H1 (cell line): ENCODE data around the gene KMT2A. TPM values are rescaled to one million over a fixed set of nuclear protein-coding genes. Genes with fewer than 3 reads are reported as not detected.

ENCODE experiments used
- CTCF ChIA-PET: fragments of 300-600 bp; sonication (Branson Sonifier 250); formaldehyde crosslinking; loops from one replicate; lab custom pipeline; 2021; ENCODE audit not compliant: partially characterized antibody; lab: Charles Lee
- POLR2A ChIA-PET: fragments of 300-600 bp; sonication (Branson Sonifier 250); formaldehyde crosslinking; loops from one replicate; lab custom pipeline; 2021; ENCODE audit warnings: inconsistent platforms; ENCODE audit not compliant: partially characterized antibody; lab: Charles Lee
- DNase-seq, 2 experiments: peaks; one replicate each; pipeline versions ENCODE4 v3.0.0 to v3.0.0-alpha.2; 2010 to 2022; ENCODE audit warnings: low spot score in 2 of 2, low read depth in 1 of 2, mixed read lengths in 1 of 2
- FAIRE-seq: peaks from 2 replicates; lab custom pipeline; 2011; peaks lifted over from hg19 to GRCh38; lab: Jason Lieb, UNC
- H2AFZ ChIP-seq: 2 replicates; pipeline ENCODE4 v1.8.1; 2012; ENCODE audit warnings: low read length, inconsistent platforms
- H2AK5ac ChIP-seq: 2 replicates; pipeline ENCODE4 v1.6.1; 2013; ENCODE audit warnings: low read depth, low read length
- H2BK120ac ChIP-seq: replicated peaks from 2 replicates; pipeline ENCODE3; 2013; ENCODE audit warnings: low read depth, low read length, inconsistent platforms
- H2BK12ac ChIP-seq: 2 replicates; pipeline ENCODE4 v1.6.1; 2013; ENCODE audit warnings: low read depth, low read length
- H2BK15ac ChIP-seq: 2 replicates; pipeline ENCODE4 v1.6.1; 2013; ENCODE audit warnings: low read length
- H2BK20ac ChIP-seq: 2 replicates; pipeline ENCODE4 v1.6.1; 2013; ENCODE audit warnings: low read length
- H2BK5ac ChIP-seq: 2 replicates; pipeline ENCODE4 v1.6.1; 2013; ENCODE audit warnings: low read depth, low read length
- H3K14ac ChIP-seq: 2 replicates; pipeline ENCODE4 v1.6.1; 2013; ENCODE audit warnings: inconsistent platforms; ENCODE audit not compliant: insufficient read length
- H3K18ac ChIP-seq: 2 replicates; pipeline ENCODE4 v1.6.1; 2013; ENCODE audit warnings: low read length; ENCODE audit errors: extremely low read depth
- H3K23ac ChIP-seq: 2 replicates; pipeline ENCODE4 v1.6.1; 2013; ENCODE audit warnings: inconsistent platforms; ENCODE audit not compliant: insufficient read length
- H3K23me2 ChIP-seq: 2 replicates; pipeline ENCODE4 v1.6.1; 2013; ENCODE audit warnings: low read depth, low read length
- H3K27ac ChIP-seq: 2 replicates; pipeline ENCODE4 v1.6.1; 2011; ENCODE audit warnings: low read depth, low read length, inconsistent platforms
- H3K27me3 ChIP-seq, 4 experiments: replicated peaks in 1 of 4; 1 replicate in 1 of 4; 2 replicates in 3 of 4; pipeline versions ENCODE4 v1.6.1 to v1.8.1; 2011 to 2013; ENCODE audit warnings: low read length in 3 of 4, mild to moderate bottlenecking in 3 of 4, inconsistent platforms in 2 of 4, mixed read lengths in 2 of 4, moderate library complexity in 1 of 4; ENCODE audit not compliant: control insufficient read depth in 3 of 4, insufficient read depth in 3 of 4; ENCODE audit errors: extremely low read depth in 1 of 4
- H3K36me3 ChIP-seq, 4 experiments: 2 replicates each; pipeline versions ENCODE4 v1.6.1 to v1.8.1; 2011 to 2013; ENCODE audit warnings: mild to moderate bottlenecking in 4 of 4, low read length in 3 of 4, moderate library complexity in 2 of 4, control low read depth in 1 of 4, inconsistent platforms in 1 of 4; ENCODE audit not compliant: insufficient read depth in 4 of 4, control insufficient read depth in 2 of 4
- H3K4ac ChIP-seq: replicated peaks from 2 replicates; pipeline ENCODE3; 2013; ENCODE audit warnings: low read length, low read depth, mixed read lengths, inconsistent platforms; ENCODE audit not compliant: insufficient read length
- H3K4me1 ChIP-seq, 4 experiments: replicated peaks in 1 of 4; 1 replicate in 1 of 4; 2 replicates in 3 of 4; pipeline versions ENCODE4 v1.6.1 to v1.8.1; 2011 to 2013; ENCODE audit warnings: low read length in 3 of 4, inconsistent platforms in 2 of 4, mixed read lengths in 1 of 4; ENCODE audit not compliant: insufficient read depth in 4 of 4, control insufficient read depth in 3 of 4
- H3K4me2 ChIP-seq, 2 experiments: 2 replicates each; pipeline versions ENCODE4 v1.6.1 to v1.8.1; 2011 to 2013; ENCODE audit warnings: low read depth in 2 of 2, low read length in 2 of 2, control low read depth in 1 of 2, inconsistent platforms in 1 of 2, mild to moderate bottlenecking in 1 of 2; ENCODE audit not compliant: insufficient read depth in 1 of 2
- H3K4me3 ChIP-seq, 4 experiments: fragments of 200-600, 300-600 bp in 1 of 4; sonication (generic), shearing (Covaris generic), sonication (Bioruptor Twin) in 1 of 4; 2 replicates each; pipeline versions ENCODE4 v1.5.1 to v1.8.1; 2011 to 2016; ENCODE audit warnings: low read length in 4 of 4, low read depth in 3 of 4, control low read depth in 2 of 4, inconsistent platforms in 2 of 4, mild to moderate bottlenecking in 2 of 4, mixed read lengths in 1 of 4, moderate library complexity in 1 of 4; ENCODE audit not compliant: insufficient read depth in 2 of 4; ENCODE audit errors: extremely low read depth in 1 of 4
- H3K56ac ChIP-seq: replicated peaks from 2 replicates; pipeline ENCODE3; 2013; ENCODE audit warnings: low read depth, mild to moderate bottlenecking, mixed read lengths, low read length, inconsistent platforms; ENCODE audit not compliant: insufficient read length
- H3K79me1 ChIP-seq: 2 replicates; pipeline ENCODE4 v1.6.1; 2013; ENCODE audit warnings: low read depth, low read length, control low read depth
- H3K79me2 ChIP-seq, 2 experiments: 2 replicates each; pipeline versions ENCODE4 v1.6.1 to v1.8.1; 2012 to 2013; ENCODE audit warnings: low read length in 2 of 2, mild to moderate bottlenecking in 2 of 2, inconsistent platforms in 1 of 2; ENCODE audit not compliant: insufficient read depth in 2 of 2, control insufficient read depth in 1 of 2
- H3K9ac ChIP-seq, 4 experiments: replicated peaks in 1 of 4; 1 replicate in 1 of 4; 2 replicates in 3 of 4; pipeline versions ENCODE4 v1.6.1 to v1.8.1; 2011 to 2013; ENCODE audit warnings: low read depth in 3 of 4, low read length in 3 of 4, control low read depth in 2 of 4, mild to moderate bottlenecking in 2 of 4, moderate library complexity in 2 of 4, inconsistent platforms in 1 of 4; ENCODE audit errors: extremely low read depth in 1 of 4
- H3K9me3 ChIP-seq, 2 experiments: 2 replicates each; pipeline versions ENCODE4 v1.6.1 to v1.8.1; 2012 to 2013; ENCODE audit warnings: mild to moderate bottlenecking in 2 of 2, moderate library complexity in 2 of 2, control low read depth in 1 of 2, inconsistent platforms in 1 of 2, low read depth in 1 of 2, low read length in 1 of 2, mixed read lengths in 1 of 2; ENCODE audit not compliant: insufficient read depth in 2 of 2
- H4K20me1 ChIP-seq, 2 experiments: replicated peaks in 1 of 2; 2 replicates each; pipeline versions ENCODE3 to v1.8.1; 2011 to 2013; ENCODE audit warnings: inconsistent platforms in 2 of 2, low read length in 2 of 2, mild to moderate bottlenecking in 1 of 2; ENCODE audit not compliant: insufficient read depth in 2 of 2, control insufficient read depth in 1 of 2
- H4K5ac ChIP-seq: 2 replicates; pipeline ENCODE4 v1.6.1; 2013; ENCODE audit warnings: low read length, low read depth, mixed read lengths, inconsistent platforms; ENCODE audit not compliant: insufficient read length
- H4K8ac ChIP-seq: 2 replicates; pipeline ENCODE4 v1.8.0; 2013; ENCODE audit warnings: mild to moderate bottlenecking, moderate library complexity, low read length, inconsistent platforms; ENCODE audit not compliant: insufficient read depth; ENCODE audit errors: extremely low read depth
- H4K91ac ChIP-seq: replicated peaks from 2 replicates; pipeline ENCODE3; 2013; ENCODE audit warnings: low read length, mixed read lengths, inconsistent platforms; ENCODE audit not compliant: insufficient read length
- ASH2L ChIP-seq: fragments of 200-600, 300-600 bp; sonication (generic); IDR thresholded peaks from one replicate; pipeline ENCODE4 v1.7.1; 2017; ENCODE audit warnings: low read length
- BRCA1 ChIP-seq: IDR thresholded peaks from 2 replicates; pipeline ENCODE4 v1.6.1; 2012; ENCODE audit warnings: low read depth, low read length, improper control_type of control experiment
- CEBPB ChIP-seq: IDR thresholded peaks from 2 replicates; pipeline ENCODE4 v1.6.1; 2012; ENCODE audit warnings: low read depth, low read length
- EZH2 ChIP-seq: fragments of 200-600 bp; sonication (generic); IDR thresholded peaks from 2 replicates; pipeline ENCODE4 v1.7.1; 2012; ENCODE audit warnings: low read depth, mild to moderate bottlenecking, moderate library complexity, low read length, inconsistent platforms; ENCODE audit not compliant: severe bottlenecking
- FOSL1 ChIP-seq: IDR thresholded peaks from 2 replicates; pipeline ENCODE4 v1.6.1; 2011; ENCODE audit warnings: mild to moderate bottlenecking, low read depth, low read length, moderate library complexity; ENCODE audit not compliant: insufficient read depth
- GABPA ChIP-seq: IDR thresholded peaks from 2 replicates; pipeline ENCODE4 v1.6.1; 2011; ENCODE audit warnings: mild to moderate bottlenecking, low read length, moderate library complexity, borderline replicate concordance; ENCODE audit not compliant: insufficient read depth
- POLR2AphosphoS5 ChIP-seq: IDR thresholded peaks from 2 replicates; pipeline ENCODE4 v1.6.1; 2011; ENCODE audit warnings: low read depth, low read length
- RBBP5 ChIP-seq: IDR thresholded peaks from 2 replicates; pipeline ENCODE4 v1.7.1; 2012; ENCODE audit warnings: low read depth, mild to moderate bottlenecking, inconsistent platforms, low read length, moderate library complexity, borderline replicate concordance
- SAP30 ChIP-seq: fragments of 300-600 bp; sonication (generic); IDR thresholded peaks from 2 replicates; pipeline ENCODE4 v1.7.1; 2012; ENCODE audit warnings: low read length, moderate library complexity, mild to moderate bottlenecking, inconsistent platforms; ENCODE audit not compliant: insufficient read depth, insufficient replicate concordance
- SP1 ChIP-seq: IDR thresholded peaks from 2 replicates; pipeline ENCODE4 v1.6.1; 2011; ENCODE audit warnings: low read depth, low read length
- WGBS, 2 experiments: shearing (Covaris generic) in 1 of 2; methylation state at CpG; one replicate each; pipeline versions ENCODE4 v1.1.6 to v1.1.7; 2013 to 2015; ENCODE audit warnings: low lambda C conversion rate in 2 of 2, mixed read lengths in 2 of 2, inconsistent platforms in 1 of 2, low coverage in 1 of 2, missing lambda C conversion rate in 1 of 2; ENCODE audit not compliant: insufficient replicate concordance in 2 of 2, insufficient coverage in 1 of 2, insufficient read length in 1 of 2; ENCODE audit errors: extremely low coverage in 1 of 2, missing lambda C conversion rate in 1 of 2; 5-methylcytosine and 5-hydroxymethylcytosine counted together
- polyA plus RNA-seq, 7 experiments: library from polyadenylated mRNA; depleted of rRNA in 3 of 7; stranded (reverse) in 5 of 7; unstranded in 2 of 7; fragments of >200 nt in 5 of 7; fragments of 200-250 nt in 2 of 7; gene quantifications; 1 replicate in 5 of 7; 2 replicates in 1 of 7; 4 replicates in 1 of 7; pipeline versions ENCODE4 v1.2.1 to v1.2.3, GENCODE V29; 2011 to 2013; ENCODE audit warnings: missing spikeins in 2 of 7, mixed read lengths in 2 of 7
- total RNA-seq: library from RNA; stranded (reverse); fragmentation: NEBNext Ultra II Directional; extraction: Animal tissue kit (Norgen Biotek cat#: 25700); gene quantifications from 2 replicates; pipeline ENCODE4 v1.2.1, GENCODE V29; 2021
- TF ChIP-seq, protein P1 (sequence below), 3 experiments: IDR thresholded peaks; 1 replicate in 2 of 3; 2 replicates in 1 of 3; pipeline versions ENCODE4 v1.5.1 to v1.6.1; 2011; ENCODE audit warnings: low read length in 3 of 3, mild to moderate bottlenecking in 3 of 3, inconsistent platforms in 2 of 3, low read depth in 1 of 3, moderate library complexity in 1 of 3; ENCODE audit not compliant: insufficient read depth in 1 of 3; ENCODE audit errors: control extremely low read depth in 1 of 3

The KMT2A gene
- total and polyA plus RNA-seq, 2 of the 8 experiments (the other 6 are each of a cell fraction or from before 2014, with no cell fraction given) = 35.9 to 62.1 TPM

GRCh38 chr11:118476676-118477075 lies 40.4 kb downstream of the KMT2A start:
- H3K56ac ChIP-seq = no peak overlapping the region
- no peak overlapping the region for H3K4me3 ChIP-seq
- peaks cover 3 to 4% of the 10 kb centered on the region in 2 experiments for H4K20me1 ChIP-seq
- no peaks in the 10 kb centered on the region; the same call in 1 of the 2 replicates for H3K23me2 ChIP-seq
- H3K9ac ChIP-seq = no peak overlapping the region
- no peaks in the 10 kb centered on the region for H3K9me3 ChIP-seq
- CTCF ChIA-PET = interaction anchor here (1.2 to 2.4 kb wide), 4 partner anchors 12 to 102 kb away, joined by 3 to 10 read pairs (median 6); no protein-coding TSS in a partner anchor
- H3K18ac ChIP-seq = no peak overlapping the region
- FAIRE-seq (no peak), DNase-seq (no peak)
- no peak overlapping the region for H4K91ac ChIP-seq
- H2AFZ ChIP-seq = no peak overlapping the region
- no peak overlapping the region for H3K4me2 ChIP-seq
- H3K36me3 ChIP-seq = peaks cover 18 to 77% (median 65%) of the 10 kb centered on the region in 4 experiments
- no peak overlapping the region for H3K23ac ChIP-seq
- no peak overlapping the region for H2BK15ac ChIP-seq
- no peak overlapping the region for H3K4ac ChIP-seq
- no peak overlapping the region for H3K27ac ChIP-seq
- no peak overlapping the region for H4K8ac ChIP-seq
- H2BK120ac ChIP-seq = no peak overlapping the region
- no peaks in the 10 kb centered on the region for H3K4me1 ChIP-seq
- no peak overlapping the region for H3K14ac ChIP-seq
- H2BK12ac ChIP-seq = no peak overlapping the region
- POLR2A ChIA-PET = no interaction called here
- H4K5ac ChIP-seq = no peak overlapping the region
- no peak overlapping the region for H2BK20ac ChIP-seq
- H3K79me1 ChIP-seq = peaks cover 3% of the 10 kb centered on the region; the same call in 1 of the 2 replicates
- peaks cover 0 to 15% of the 10 kb centered on the region in 2 experiments; a peak in 2 of 4 replicates for H3K79me2 ChIP-seq
- WGBS, 2 experiments = 92% methylated on average over 7 of the region's 7 CpGs; no CpG with 5 or more reads in 1 of the 2 experiments
- H2BK5ac ChIP-seq = no peak overlapping the region
- H3K27me3 ChIP-seq = no peaks in the 10 kb centered on the region
- H2AK5ac ChIP-seq = no peak overlapping the region
- TF ChIP-seq EZH2 (no peak), ASH2L (no peak), POLR2AphosphoS5 (no peak), GABPA (no peak), CEBPB (no peak), RBBP5 (no peak), BRCA1 (no peak), SAP30 (no peak), SP1 (no peak), FOSL1 (no peak)
- TF ChIP-seq, protein P1, sequence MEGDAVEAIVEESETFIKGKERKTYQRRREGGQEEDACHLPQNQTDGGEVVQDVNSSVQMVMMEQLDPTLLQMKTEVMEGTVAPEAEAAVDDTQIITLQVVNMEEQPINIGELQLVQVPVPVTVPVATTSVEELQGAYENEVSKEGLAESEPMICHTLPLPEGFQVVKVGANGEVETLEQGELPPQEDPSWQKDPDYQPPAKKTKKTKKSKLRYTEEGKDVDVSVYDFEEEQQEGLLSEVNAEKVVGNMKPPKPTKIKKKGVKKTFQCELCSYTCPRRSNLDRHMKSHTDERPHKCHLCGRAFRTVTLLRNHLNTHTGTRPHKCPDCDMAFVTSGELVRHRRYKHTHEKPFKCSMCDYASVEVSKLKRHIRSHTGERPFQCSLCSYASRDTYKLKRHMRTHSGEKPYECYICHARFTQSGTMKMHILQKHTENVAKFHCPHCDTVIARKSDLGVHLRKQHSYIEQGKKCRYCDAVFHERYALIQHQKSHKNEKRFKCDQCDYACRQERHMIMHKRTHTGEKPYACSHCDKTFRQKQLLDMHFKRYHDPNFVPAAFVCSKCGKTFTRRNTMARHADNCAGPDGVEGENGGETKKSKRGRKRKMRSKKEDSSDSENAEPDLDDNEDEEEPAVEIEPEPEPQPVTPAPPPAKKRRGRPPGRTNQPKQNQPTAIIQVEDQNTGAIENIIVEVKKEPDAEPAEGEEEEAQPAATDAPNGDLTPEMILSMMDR (IDR thresholded peaks at IDR 0.05; ENCODE audit: control extremely low read depth in 1 of 3, insufficient read depth in 1 of 3, low read depth in 1 of 3, low read length in 3 of 3) = no peak
